Measurements from ENCODE around the gene ROR1.

The ROR1 gene

DNA sequence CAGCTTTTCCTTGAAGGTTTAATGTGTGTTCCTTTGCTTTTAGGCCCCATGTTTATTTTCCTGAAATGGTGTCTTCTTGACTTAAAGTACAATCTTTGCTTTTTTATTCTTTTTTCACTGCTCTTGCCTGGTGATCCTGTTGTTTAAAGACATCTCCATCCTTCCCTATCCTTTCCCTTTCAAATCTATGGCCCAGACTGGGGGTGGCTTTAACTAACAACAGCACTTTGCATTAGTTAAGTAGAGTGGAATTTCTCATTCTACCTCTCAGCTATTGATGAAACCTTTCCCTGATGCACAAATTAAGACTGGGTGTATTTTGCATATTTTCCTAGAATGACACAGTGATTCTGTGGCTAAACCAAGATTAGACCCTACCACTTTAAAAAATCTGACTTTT is 84.3 kb downstream of the ROR1 start:
- H3K9me3 ChIP-seq (ENCODE audit: control insufficient read depth, low read length): no peaks in the 10 kb centered on the region
- no peak overlapping the region for H3K18ac ChIP-seq (ENCODE audit: low read depth in 1 of 2, low read length in 2 of 2)
- no peak overlapping the region for H3K14ac ChIP-seq (ENCODE audit: low read length in 2 of 2)
- no peak overlapping the region for H3K23ac ChIP-seq (ENCODE audit: low read length in 2 of 2)
- H3K4me3 ChIP-seq (ENCODE audit: insufficient read depth in 1 of 2, low read depth in 1 of 2, low read length in 2 of 2): no peak overlapping the region
- H3K4ac ChIP-seq (ENCODE audit: low read depth in 1 of 2, low read length in 2 of 2): no peak overlapping the region
- no peak overlapping the region for H3K9ac ChIP-seq (ENCODE audit: low read length)
- peaks cover 15% of the 10 kb centered on the region for H3K79me1 ChIP-seq (replicated peaks; ENCODE audit: low read length, poor library complexity, severe bottlenecking)
- no peak overlapping the region for H2BK120ac ChIP-seq (ENCODE audit: low read depth, low read length)
- no peak overlapping the region for H4K8ac ChIP-seq (ENCODE audit: low read length)
- no peak overlapping the region for H3K27ac ChIP-seq (ENCODE audit: low read length, poor library complexity, severe bottlenecking)
- H4K91ac ChIP-seq (ENCODE audit: low read length): no peak overlapping the region
- peaks cover 2% of the 10 kb centered on the region for H3K4me1 ChIP-seq (ENCODE audit: control insufficient read depth, insufficient read depth, low read depth, low read length)
- H2AFZ ChIP-seq (ENCODE audit: low read depth, low read length): no peak overlapping the region
- no peak overlapping the region for H2BK15ac ChIP-seq (ENCODE audit: low read depth, poor library complexity, severe bottlenecking)
- H3K36me3 ChIP-seq (ENCODE audit: control insufficient read depth in 1 of 2, insufficient read depth in 2 of 2, low read depth in 1 of 2, low read length in 2 of 2): no peaks in the 10 kb centered on the region
- no peak overlapping the region for H2AK5ac ChIP-seq (ENCODE audit: low read length, severe bottlenecking)
- DNase-seq: no peak
- H3K4me2 ChIP-seq (ENCODE audit: low read length, poor library complexity, severe bottlenecking): no peak overlapping the region
- no peaks in the 10 kb centered on the region for H3K27me3 ChIP-seq (ENCODE audit: control insufficient read depth in 1 of 2, insufficient read depth in 1 of 2, low read length in 2 of 2)
- H2BK12ac ChIP-seq (ENCODE audit: low read length in 2 of 2): no peak overlapping the region
- no peak overlapping the region for H2BK5ac ChIP-seq (ENCODE audit: low read depth, low read length, poor library complexity, severe bottlenecking)

GRCh38 chr1:63859480-63860275 is 85.9 kb downstream of the ROR1 start:
- Histone ChIP-seq H2BK5ac (ENCODE audit: low read depth, low read length, poor library complexity, severe bottlenecking) (no peak overlapping the region), H3K4ac (ENCODE audit: low read depth in 1 of 2, low read length in 2 of 2) (peak overlapping the region in 1 of 2 experiments; percentile 35), H3K14ac (ENCODE audit: low read length in 2 of 2) (no peak overlapping the region), H2AK5ac (ENCODE audit: low read length, severe bottlenecking) (no peak overlapping the region), H2BK120ac (ENCODE audit: low read depth, low read length) (no peak overlapping the region), H3K36me3 (ENCODE audit: control insufficient read depth in 1 of 2, insufficient read depth in 2 of 2, low read depth in 1 of 2, low read length in 2 of 2) (no peaks in the 10 kb centered on the region), H3K4me2 (ENCODE audit: low read length, poor library complexity, severe bottlenecking) (no peak overlapping the region), H2AFZ (ENCODE audit: low read depth, low read length) (no peak overlapping the region), H3K4me3 (ENCODE audit: insufficient read depth in 1 of 2, low read depth in 1 of 2, low read length in 2 of 2) (no peak overlapping the region), H3K18ac (ENCODE audit: low read depth in 1 of 2, low read length in 2 of 2) (no peak overlapping the region), H3K23ac (ENCODE audit: low read length in 2 of 2) (no peak overlapping the region), H3K79me1 (replicated peaks; ENCODE audit: low read length, poor library complexity, severe bottlenecking) (peaks cover 16% of the 10 kb centered on the region), H3K27me3 (ENCODE audit: control insufficient read depth in 1 of 2, insufficient read depth in 1 of 2, low read length in 2 of 2) (no peaks in the 10 kb centered on the region), H4K91ac (ENCODE audit: low read length) (peak overlapping the region; percentile 3), H3K27ac (ENCODE audit: low read length, poor library complexity, severe bottlenecking) (no peak overlapping the region), H2BK12ac (ENCODE audit: low read length in 2 of 2) (peak overlapping the region in 1 of 2 experiments; percentile 5), H3K9ac (ENCODE audit: low read length) (no peak overlapping the region), H3K4me1 (ENCODE audit: control insufficient read depth, insufficient read depth, low read depth, low read length) (peaks cover 4% of the 10 kb centered on the region), H2BK15ac (ENCODE audit: low read depth, poor library complexity, severe bottlenecking) (no peak overlapping the region), H3K9me3 (ENCODE audit: control insufficient read depth, low read length) (no peaks in the 10 kb centered on the region), H4K8ac (ENCODE audit: low read length) (peak overlapping the region; percentile 7)
- whole genome bisulfite sequencing: 98% methylated on average over 2 of the region's 3 CpGs
- no peak for DNase-seq

DNA sequence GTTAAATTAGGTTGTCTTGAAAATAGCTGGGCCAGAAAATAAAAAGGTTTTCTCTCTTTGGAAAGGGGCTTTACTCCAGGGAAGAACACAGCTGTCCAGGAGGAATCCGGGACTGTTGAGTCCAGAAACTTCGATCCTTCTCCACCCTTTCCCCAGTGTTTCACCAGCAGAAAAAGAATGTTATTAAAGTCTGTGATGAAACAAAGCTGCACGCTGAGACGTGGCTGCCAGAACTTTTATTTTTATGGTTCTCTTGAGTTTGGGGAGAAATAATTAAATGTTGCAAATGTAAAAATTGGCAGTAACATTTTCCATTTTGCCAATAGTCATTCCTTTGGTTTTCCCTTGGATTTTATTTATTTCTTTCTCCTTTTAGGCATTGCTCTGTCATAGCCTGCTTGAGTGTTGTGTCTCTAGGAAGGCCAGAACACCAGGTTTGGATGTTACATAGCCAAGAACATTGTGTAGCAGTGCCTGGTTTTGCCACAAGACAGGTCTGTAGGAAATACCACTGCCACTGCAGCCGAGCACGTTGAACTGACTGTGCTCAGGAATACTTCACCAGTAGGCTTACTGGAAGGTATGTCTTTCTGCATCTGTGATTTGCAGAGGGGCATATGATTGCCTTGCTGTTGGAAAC is 87.4 kb downstream of the ROR1 start:
- no peak overlapping the region for H3K4me2 ChIP-seq (ENCODE audit: low read length, poor library complexity, severe bottlenecking)
- H3K27ac ChIP-seq (ENCODE audit: low read length, poor library complexity, severe bottlenecking): no peak overlapping the region
- H3K9ac ChIP-seq (ENCODE audit: low read length): peak overlapping the region; percentile 18
- no peaks in the 10 kb centered on the region for H3K9me3 ChIP-seq (ENCODE audit: control insufficient read depth, low read length)
- H3K4me1 ChIP-seq (ENCODE audit: control insufficient read depth, insufficient read depth, low read depth, low read length): peaks cover 4% of the 10 kb centered on the region
- WGBS: 94% methylated on average over 6 of the region's 6 CpGs
- no peaks in the 10 kb centered on the region for H3K27me3 ChIP-seq (ENCODE audit: control insufficient read depth in 1 of 2, insufficient read depth in 1 of 2, low read length in 2 of 2)
- no peak overlapping the region for H3K4ac ChIP-seq (ENCODE audit: low read depth in 1 of 2, low read length in 2 of 2)
- no peak overlapping the region for H2BK120ac ChIP-seq (ENCODE audit: low read depth, low read length)
- H2AFZ ChIP-seq (ENCODE audit: low read depth, low read length): no peak overlapping the region
- H2BK5ac ChIP-seq (ENCODE audit: low read depth, low read length, poor library complexity, severe bottlenecking): no peak overlapping the region
- H3K23ac ChIP-seq (ENCODE audit: low read length in 2 of 2): no peak overlapping the region
- no peak overlapping the region for H3K4me3 ChIP-seq (ENCODE audit: insufficient read depth in 1 of 2, low read depth in 1 of 2, low read length in 2 of 2)
- no peaks in the 10 kb centered on the region for H3K36me3 ChIP-seq (ENCODE audit: control insufficient read depth in 1 of 2, insufficient read depth in 2 of 2, low read depth in 1 of 2, low read length in 2 of 2)
- no peak for DNase-seq
- H4K91ac ChIP-seq (ENCODE audit: low read length): peak overlapping the region; percentile 45
- no peak overlapping the region for H3K14ac ChIP-seq (ENCODE audit: low read length in 2 of 2)
- H3K79me1 ChIP-seq (replicated peaks; ENCODE audit: low read length, poor library complexity, severe bottlenecking): peaks cover 19% of the 10 kb centered on the region
- H4K8ac ChIP-seq (ENCODE audit: low read length): no peak overlapping the region
- H2BK12ac ChIP-seq (ENCODE audit: low read length in 2 of 2): no peak overlapping the region
- peak overlapping the region; percentile 6 for H2AK5ac ChIP-seq (ENCODE audit: low read length, severe bottlenecking)
- H3K18ac ChIP-seq (ENCODE audit: low read depth in 1 of 2, low read length in 2 of 2): no peak overlapping the region
- H2BK15ac ChIP-seq (ENCODE audit: low read depth, poor library complexity, severe bottlenecking): no peak overlapping the region

GRCh38 chr1:63863145-63863544 is 89.3 kb downstream of the ROR1 start:
- Histone ChIP-seq H3K4me3 (ENCODE audit: insufficient read depth in 1 of 2, low read depth in 1 of 2, low read length in 2 of 2) (no peak overlapping the region), H3K4ac (ENCODE audit: low read depth in 1 of 2, low read length in 2 of 2) (no peak overlapping the region), H3K4me1 (ENCODE audit: control insufficient read depth, insufficient read depth, low read depth, low read length) (peaks cover 4% of the 10 kb centered on the region), H3K18ac (ENCODE audit: low read depth in 1 of 2, low read length in 2 of 2) (no peak overlapping the region), H2AK5ac (ENCODE audit: low read length, severe bottlenecking) (no peak overlapping the region), H2AFZ (ENCODE audit: low read depth, low read length) (no peak overlapping the region), H3K79me1 (replicated peaks; ENCODE audit: low read length, poor library complexity, severe bottlenecking) (peaks cover 23% of the 10 kb centered on the region), H3K27ac (ENCODE audit: low read length, poor library complexity, severe bottlenecking) (no peak overlapping the region), H3K9me3 (ENCODE audit: control insufficient read depth, low read length) (no peaks in the 10 kb centered on the region), H2BK15ac (ENCODE audit: low read depth, poor library complexity, severe bottlenecking) (no peak overlapping the region), H3K23ac (ENCODE audit: low read length in 2 of 2) (no peak overlapping the region), H3K4me2 (ENCODE audit: low read length, poor library complexity, severe bottlenecking) (no peak overlapping the region), H3K14ac (ENCODE audit: low read length in 2 of 2) (no peak overlapping the region), H4K8ac (ENCODE audit: low read length) (no peak overlapping the region), H2BK120ac (ENCODE audit: low read depth, low read length) (no peak overlapping the region), H4K91ac (ENCODE audit: low read length) (no peak overlapping the region), H2BK5ac (ENCODE audit: low read depth, low read length, poor library complexity, severe bottlenecking) (no peak overlapping the region), H3K27me3 (ENCODE audit: control insufficient read depth in 1 of 2, insufficient read depth in 1 of 2, low read length in 2 of 2) (no peaks in the 10 kb centered on the region), H3K9ac (ENCODE audit: low read length) (no peak overlapping the region), H3K36me3 (ENCODE audit: control insufficient read depth in 1 of 2, insufficient read depth in 2 of 2, low read depth in 1 of 2, low read length in 2 of 2) (no peaks in the 10 kb centered on the region), H2BK12ac (ENCODE audit: low read length in 2 of 2) (no peak overlapping the region)
- 68% methylated on average over 3 of the region's 3 CpGs for WGBS
- no peak for DNase-seq
